GM12864 (cell line): ENCODE measurements around the gene PNPLA7.
"Not testable (repeated sequence)": the region's sequence is repeated elsewhere in the genome, so short reads cannot be mapped to it uniquely, and the experiment has no call there.

ENCODE experiments used
- DNase-seq: peaks from one replicate; pipeline ENCODE4 v3.0.0-alpha.2; 2011; ENCODE audit warnings: low read depth
- H3K4me3 ChIP-seq: 2 replicates; pipeline ENCODE4 v1.5.1; 2011; ENCODE audit warnings: mild to moderate bottlenecking, low read depth, low read length, control low read depth
- TF ChIP-seq, protein P1 (sequence below): IDR thresholded peaks from 2 replicates; pipeline ENCODE4 v1.5.1; 2011; ENCODE audit warnings: low read depth, mild to moderate bottlenecking, moderate library complexity, low read length, control low read depth, inconsistent platforms; ENCODE audit errors: missing control alignments

The PNPLA7 gene

DNA sequence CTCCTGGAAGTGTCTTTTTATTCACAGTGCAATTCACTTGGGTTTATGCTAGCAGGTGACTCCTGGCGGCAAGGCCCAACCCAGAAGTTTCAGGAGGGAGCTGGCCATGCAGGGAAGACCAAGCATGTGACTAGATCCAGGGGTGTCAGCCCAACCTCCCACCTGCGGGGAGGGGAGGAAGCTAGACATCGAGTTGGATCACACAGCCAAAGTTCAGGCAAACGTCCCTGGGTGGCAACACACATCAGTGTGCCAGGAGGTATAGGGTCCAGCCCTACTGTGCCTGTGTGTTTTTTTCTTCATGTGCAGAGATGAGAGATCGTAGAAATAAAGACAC lies 25.3 kb downstream of the PNPLA7 start:
- DNase-seq: no peak
- H3K4me3 ChIP-seq: no peak overlapping the region
- TF ChIP-seq, protein P1, sequence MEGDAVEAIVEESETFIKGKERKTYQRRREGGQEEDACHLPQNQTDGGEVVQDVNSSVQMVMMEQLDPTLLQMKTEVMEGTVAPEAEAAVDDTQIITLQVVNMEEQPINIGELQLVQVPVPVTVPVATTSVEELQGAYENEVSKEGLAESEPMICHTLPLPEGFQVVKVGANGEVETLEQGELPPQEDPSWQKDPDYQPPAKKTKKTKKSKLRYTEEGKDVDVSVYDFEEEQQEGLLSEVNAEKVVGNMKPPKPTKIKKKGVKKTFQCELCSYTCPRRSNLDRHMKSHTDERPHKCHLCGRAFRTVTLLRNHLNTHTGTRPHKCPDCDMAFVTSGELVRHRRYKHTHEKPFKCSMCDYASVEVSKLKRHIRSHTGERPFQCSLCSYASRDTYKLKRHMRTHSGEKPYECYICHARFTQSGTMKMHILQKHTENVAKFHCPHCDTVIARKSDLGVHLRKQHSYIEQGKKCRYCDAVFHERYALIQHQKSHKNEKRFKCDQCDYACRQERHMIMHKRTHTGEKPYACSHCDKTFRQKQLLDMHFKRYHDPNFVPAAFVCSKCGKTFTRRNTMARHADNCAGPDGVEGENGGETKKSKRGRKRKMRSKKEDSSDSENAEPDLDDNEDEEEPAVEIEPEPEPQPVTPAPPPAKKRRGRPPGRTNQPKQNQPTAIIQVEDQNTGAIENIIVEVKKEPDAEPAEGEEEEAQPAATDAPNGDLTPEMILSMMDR: no peak

DNA sequence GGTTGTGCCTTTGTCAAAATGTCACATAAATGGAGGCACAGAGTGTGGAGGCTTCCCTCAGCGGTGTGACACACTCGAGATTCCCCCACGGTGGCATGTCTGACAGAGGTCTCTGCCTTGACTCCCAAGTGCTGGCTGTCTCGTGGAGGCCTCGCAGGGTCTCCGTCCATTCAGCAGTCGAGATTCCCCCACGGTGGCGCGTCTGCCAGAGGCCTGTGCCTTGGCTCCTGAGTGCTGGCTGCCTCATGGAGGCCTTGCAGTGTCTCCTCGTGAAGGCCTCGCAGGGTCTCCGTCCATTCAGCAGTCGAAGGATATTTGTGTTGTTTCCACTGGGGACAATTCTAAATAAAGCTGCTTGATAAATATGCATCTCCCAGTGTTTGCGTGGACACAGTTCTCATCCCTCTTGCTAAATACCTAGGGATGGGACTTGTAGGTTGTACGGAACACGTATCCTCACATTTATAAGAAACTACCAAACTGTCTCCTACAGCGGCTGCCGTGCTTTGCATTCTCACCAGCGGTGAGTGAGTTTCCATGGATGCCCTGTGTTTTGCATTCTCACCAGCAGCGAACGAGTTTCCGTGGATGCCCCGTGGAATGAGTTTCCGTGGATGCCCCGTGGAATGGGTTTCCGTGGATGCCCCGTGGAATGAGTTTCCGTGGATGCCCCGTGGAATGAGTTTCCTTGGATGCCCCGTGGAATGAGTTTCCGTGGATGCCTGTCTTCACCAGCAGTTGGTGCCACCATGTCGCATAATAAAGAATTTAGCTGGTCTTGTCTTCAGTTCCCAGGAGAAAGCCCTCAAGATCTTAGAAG lies 25.8 kb downstream of the PNPLA7 start:
- no peak for DNase-seq
- no peak overlapping the region for H3K4me3 ChIP-seq
- TF ChIP-seq, protein P1: no peak

DNA sequence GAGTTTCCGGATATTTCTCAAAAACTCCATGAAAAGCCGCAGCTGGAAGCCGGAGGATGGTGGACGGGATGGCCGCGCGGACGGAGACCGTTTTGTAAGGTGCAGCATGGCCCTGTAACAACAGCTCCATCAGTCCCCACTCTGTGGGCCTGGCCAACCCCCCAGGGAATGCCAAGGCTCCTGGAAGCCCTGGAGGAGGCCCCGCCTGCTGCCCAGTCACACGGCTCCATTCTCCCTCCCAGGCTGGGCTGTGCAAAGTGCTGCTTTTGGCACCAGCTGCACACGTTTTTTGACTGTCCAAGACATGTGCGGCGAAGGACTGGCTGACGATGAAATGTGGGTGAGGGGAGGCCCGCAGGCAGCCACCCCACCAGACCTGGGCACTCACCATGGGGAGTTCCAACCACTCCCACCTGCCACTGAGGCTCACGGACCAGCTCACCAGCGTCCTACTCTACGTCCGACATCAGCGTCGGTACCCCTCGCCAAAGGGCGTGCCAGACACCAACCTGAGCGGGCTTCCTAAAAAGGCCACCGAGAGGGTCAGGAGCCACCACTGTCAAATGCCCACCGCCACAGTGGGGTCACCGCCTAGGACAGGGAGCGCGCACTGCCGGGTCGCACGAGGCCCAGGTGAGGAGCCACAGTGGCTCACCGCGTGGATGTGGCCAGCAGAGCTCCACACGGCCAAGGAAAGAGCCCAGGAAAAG lies 27.3 kb downstream of the PNPLA7 start:
- TF ChIP-seq, protein P1: no peak
- H3K4me3 ChIP-seq: no peak overlapping the region
- DNase-seq: no peak

DNA sequence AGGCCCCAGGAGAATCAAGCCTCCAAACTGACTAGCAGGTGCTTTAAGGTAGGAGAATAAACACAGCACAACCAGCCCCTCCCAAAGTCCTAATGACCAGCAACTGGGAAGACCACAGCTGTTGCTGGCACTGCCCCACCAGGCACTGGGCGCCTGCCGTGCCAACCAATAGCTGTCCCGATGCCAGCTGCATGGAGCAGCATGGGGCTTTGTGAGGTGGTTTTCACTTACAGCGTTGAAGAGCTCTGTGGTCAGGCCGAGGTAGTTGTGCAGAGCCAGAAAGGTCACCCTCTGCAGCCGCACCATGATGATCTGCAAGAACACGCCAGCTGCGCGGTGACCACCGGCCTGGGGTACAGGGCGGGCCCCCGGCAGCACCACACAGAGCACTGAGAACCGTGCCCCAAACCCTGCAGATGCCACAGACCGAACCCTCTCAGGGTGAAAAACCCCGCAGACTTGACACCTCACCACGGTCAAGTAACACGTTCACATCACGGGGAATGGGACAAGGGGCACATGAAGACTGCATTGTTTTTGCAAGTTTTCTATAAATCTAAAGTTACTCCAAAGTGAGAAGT lies 28.7 kb downstream of the PNPLA7 start:
- no peak for DNase-seq
- TF ChIP-seq, protein P1: no peak
- no peak overlapping the region for H3K4me3 ChIP-seq

DNA sequence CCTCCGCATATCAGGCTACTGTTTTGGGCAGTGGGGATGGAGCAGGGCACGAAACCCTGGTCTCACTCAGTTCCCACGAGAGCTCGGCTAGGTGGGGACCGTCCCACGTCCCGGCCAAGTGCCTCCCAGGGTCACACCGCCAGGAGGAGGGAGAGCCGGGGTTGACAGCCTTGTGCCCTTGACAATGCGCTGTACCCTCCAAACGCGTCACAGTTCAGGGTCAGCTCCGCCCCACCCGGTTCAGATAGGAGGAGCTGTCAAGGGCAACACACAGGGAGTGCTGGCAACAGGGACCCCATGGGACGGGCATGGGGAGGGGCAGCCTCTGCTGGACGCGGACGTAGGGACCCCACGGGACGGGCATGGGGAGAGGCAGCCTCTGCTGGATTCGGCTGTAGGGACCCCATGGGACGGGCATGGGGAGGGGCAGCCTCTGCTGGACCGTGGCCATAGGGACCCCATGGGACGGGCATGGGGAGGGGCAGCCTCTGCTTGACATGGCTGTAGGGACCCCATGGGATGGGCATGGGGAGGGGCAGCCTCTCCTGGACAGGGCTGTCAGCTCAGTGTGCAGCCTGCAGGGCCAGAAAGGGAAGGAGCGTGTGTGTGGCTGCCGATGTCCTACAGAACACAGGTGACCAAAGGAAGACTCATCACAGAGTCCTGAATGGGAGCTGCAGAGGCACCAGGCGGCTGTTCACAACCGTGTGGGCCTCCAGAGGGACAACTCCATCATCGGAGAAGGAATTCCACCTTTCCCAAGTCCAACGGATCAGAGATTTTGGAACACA lies 29.4 kb downstream of the PNPLA7 start:
- no peak overlapping the region for H3K4me3 ChIP-seq
- DNase-seq: no peak
- TF ChIP-seq, protein P1: no peak

DNA sequence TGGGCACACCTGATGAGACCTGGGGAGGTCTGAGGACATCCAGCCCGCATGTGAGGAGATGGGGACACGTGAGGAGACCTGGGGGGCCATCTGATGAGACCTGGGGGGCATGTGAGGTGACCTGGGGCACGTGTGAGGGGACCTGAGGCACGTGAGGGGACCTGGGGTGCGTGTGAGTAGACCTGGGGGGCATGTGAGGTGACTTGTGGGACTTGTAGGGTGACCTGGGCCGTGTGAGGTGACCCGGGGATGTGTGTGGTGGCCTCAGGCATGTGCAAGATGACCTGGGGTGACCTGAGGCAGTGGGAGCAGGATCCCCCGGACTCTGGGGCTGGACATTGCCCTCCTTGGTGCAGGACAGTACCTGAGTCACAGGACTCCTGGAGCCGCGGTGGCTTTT lies 30.6 kb downstream of the PNPLA7 start:
- TF ChIP-seq, protein P1: no peak
- DNase-seq: no peak
- H3K4me3 ChIP-seq: no peak overlapping the region

DNA sequence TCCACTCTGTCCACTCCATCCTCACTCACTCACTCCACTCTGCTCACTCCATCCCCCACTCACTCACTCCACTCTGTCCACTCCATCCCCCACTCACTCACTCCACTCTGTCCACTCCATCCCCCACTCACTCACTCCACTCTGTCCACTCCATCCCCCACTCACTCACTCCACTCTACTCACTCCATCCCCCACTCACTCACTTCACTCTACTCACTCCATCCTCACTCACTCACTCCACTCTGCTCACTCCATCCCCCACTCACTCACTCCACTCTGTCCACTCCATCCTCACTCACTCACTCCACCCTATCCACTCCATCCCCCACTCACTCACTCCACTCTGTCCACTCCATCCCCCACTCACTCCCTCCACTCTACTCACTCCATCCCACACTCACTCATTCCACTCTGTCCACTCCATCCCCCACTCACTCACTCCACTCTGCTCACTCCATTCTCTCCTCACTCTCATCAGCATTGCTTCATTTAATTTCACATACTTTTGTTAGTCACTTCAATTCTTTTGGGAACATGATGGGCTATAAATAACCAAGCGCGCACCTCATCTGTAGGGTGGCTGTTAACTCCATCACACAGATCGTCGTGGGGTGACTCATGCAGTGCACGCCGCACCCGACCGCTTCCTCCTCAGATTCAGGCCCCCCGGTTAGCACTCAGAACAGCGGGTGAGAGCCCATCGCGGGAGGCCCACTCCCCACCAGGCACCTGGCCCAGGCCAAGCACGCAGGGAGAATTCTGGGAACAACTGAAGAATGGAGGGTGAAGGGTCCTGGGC lies 31.3 kb downstream of the PNPLA7 start:
- not testable (repeated sequence) for DNase-seq, H3K4me3 ChIP-seq
